ENCODE measurements around the gene POLL. TPM values are rescaled to one million over a fixed set of nuclear protein-coding genes. Genes with fewer than 3 reads are reported as not detected.
A peak's percentile ranks its signal among the peaks of the same experiment; 100 is the strongest.

POLL gene
- total and polyA plus RNA-seq, 2 experiments from 2014 or later, result 17.3 to 24.3 TPM

DNA sequence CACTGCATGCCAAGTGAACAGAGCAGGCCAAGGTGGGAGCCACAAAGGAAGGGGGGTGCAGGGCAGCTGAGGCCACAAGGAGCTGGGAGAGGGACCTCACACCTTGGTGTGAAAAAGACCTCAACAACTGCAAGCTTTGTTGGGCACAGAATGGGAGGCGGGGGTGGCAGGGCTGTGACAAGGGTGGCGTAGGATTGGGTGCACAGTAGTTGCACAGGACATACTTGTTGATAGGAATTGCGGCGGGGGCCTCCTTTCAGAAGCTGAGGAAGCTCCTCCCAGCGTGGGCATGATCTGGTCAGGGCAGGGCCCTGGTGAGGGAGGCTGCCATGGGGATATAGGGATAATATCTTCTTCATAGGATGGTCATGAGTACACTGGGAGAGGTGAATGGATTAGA, 25.8 kb downstream of the POLL start (continued):
- TF ChIP-seq, protein P1, sequence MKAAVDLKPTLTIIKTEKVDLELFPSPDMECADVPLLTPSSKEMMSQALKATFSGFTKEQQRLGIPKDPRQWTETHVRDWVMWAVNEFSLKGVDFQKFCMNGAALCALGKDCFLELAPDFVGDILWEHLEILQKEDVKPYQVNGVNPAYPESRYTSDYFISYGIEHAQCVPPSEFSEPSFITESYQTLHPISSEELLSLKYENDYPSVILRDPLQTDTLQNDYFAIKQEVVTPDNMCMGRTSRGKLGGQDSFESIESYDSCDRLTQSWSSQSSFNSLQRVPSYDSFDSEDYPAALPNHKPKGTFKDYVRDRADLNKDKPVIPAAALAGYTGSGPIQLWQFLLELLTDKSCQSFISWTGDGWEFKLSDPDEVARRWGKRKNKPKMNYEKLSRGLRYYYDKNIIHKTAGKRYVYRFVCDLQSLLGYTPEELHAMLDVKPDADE (IDR thresholded peaks at IDR 0.05), result no peak
- TF ChIP-seq, protein P2, sequence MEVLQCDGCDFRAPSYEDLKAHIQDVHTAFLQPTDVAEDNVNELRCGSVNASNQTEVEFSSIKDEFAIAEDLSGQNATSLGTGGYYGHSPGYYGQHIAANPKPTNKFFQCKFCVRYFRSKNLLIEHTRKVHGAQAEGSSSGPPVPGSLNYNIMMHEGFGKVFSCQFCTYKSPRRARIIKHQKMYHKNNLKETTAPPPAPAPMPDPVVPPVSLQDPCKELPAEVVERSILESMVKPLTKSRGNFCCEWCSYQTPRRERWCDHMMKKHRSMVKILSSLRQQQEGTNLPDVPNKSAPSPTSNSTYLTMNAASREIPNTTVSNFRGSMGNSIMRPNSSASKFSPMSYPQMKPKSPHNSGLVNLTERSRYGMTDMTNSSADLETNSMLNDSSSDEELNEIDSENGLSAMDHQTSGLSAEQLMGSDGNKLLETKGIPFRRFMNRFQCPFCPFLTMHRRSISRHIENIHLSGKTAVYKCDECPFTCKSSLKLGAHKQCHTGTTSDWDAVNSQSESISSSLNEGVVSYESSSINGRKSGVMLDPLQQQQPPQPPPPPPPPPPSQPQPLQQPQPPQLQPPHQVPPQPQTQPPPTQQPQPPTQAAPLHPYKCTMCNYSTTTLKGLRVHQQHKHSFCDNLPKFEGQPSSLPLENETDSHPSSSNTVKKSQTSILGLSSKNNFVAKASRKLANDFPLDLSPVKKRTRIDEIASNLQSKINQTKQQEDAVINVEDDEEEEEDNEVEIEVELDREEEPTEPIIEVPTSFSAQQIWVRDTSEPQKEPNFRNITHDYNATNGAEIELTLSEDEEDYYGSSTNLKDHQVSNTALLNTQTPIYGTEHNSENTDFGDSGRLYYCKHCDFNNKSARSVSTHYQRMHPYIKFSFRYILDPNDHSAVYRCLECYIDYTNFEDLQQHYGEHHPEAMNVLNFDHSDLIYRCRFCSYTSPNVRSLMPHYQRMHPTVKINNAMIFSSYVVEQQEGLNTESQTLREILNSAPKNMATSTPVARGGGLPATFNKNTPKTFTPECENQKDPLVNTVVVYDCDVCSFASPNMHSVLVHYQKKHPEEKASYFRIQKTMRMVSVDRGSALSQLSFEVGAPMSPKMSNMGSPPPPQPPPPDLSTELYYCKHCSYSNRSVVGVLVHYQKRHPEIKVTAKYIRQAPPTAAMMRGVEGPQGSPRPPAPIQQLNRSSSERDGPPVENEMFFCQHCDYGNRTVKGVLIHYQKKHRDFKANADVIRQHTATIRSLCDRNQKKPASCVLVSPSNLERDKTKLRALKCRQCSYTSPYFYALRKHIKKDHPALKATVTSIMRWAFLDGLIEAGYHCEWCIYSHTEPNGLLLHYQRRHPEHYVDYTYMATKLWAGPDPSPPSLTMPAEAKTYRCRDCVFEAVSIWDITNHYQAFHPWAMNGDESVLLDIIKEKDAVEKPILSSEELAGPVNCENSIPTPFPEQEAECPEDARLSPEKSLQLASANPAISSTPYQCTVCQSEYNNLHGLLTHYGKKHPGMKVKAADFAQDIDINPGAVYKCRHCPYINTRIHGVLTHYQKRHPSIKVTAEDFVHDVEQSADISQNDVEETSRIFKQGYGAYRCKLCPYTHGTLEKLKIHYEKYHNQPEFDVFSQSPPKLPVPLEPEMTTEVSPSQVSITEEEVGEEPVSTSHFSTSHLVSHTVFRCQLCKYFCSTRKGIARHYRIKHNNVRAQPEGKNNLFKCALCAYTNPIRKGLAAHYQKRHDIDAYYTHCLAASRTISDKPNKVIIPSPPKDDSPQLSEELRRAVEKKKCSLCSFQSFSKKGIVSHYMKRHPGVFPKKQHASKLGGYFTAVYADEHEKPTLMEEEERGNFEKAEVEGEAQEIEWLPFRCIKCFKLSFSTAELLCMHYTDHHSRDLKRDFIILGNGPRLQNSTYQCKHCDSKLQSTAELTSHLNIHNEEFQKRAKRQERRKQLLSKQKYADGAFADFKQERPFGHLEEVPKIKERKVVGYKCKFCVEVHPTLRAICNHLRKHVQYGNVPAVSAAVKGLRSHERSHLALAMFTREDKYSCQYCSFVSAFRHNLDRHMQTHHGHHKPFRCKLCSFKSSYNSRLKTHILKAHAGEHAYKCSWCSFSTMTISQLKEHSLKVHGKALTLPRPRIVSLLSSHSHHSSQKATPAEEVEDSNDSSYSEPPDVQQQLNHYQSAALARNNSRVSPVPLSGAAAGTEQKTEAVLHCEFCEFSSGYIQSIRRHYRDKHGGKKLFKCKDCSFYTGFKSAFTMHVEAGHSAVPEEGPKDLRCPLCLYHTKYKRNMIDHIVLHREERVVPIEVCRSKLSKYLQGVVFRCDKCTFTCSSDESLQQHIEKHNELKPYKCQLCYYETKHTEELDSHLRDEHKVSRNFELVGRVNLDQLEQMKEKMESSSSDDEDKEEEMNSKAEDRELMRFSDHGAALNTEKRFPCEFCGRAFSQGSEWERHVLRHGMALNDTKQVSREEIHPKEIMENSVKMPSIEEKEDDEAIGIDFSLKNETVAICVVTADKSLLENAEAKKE (CRISPR knock-in tag; IDR thresholded peaks at IDR 0.05), result no peak

DNA sequence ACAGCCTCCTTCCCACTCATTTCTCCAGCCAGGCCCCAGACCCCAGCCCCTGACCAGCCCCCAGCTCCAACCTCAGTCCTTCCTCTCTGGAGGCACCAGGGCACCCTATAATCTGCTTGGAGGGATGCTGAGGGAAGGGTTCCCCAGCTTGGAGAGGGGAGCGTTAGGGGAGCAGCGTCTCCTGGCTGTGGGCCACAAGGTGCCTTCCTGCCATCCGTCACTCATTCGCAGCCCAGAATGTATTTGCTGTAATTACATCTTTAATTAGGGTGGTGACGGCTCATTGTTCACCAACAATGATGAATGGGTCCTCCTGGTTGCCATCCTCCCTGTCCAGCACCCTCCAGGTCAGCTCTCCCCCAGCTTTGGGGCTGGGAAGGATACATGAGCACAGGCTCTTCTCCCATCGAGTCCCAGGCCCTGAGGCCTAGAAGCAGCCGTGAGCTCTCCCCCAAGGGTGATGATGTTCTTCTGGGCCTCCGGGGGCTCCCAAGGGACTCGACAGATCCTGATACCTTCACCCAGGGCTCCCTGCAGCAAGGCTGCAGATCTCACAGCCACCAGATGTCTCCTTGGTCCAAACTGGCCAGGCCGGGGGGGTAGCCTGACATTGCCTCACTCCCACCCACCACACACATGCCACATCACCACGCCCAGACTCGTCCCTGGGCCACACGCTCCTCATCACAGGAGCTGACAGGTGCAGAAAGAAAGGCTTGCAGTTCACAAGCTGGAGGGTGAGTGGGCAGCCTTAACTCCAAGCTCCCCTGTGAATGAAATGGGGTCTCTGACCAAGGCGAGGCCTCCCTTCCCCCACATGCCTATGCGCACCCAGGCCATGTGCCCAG, 26.8 kb downstream of the POLL start:
- Histone ChIP-seq H3K36me3 (ENCODE audit: insufficient read depth) (no peaks in the 10 kb centered on the region), H3K27ac (ENCODE audit: low read depth) (no peak overlapping the region), H4K20me1 (replicated peaks; ENCODE audit: insufficient read depth) (no peaks in the 10 kb centered on the region), H3K4me2 (no peak overlapping the region), H3F3A (replicated peaks; ENCODE audit: low read depth) (no peaks in the 10 kb centered on the region), H3K79me2 (replicated peaks; ENCODE audit: insufficient read depth) (no peaks in the 10 kb centered on the region), H2AFZ (no peak overlapping the region), H3K27me3 (ENCODE audit: insufficient read depth) (peaks cover 10% of the 10 kb centered on the region), H3K4me1 (ENCODE audit: insufficient read depth) (no peaks in the 10 kb centered on the region; the same call in 1 of the 2 replicates), H3K9me2 (ENCODE audit: insufficient read depth) (no peaks in the 10 kb centered on the region), H3K4me3 (no peak overlapping the region)
- DNase-seq (ENCODE audit: low spot score) (no peak), ATAC-seq (peak; percentile 14; the same call in 2 of the 3 replicates)
- Mint-ChIP-seq H3K9me3 (no peaks in the 10 kb centered on the region; the same call in 2 of the 3 replicates), H3K27ac (no peak overlapping the region), H3K27me3 (ENCODE audit: insufficient read depth, low read depth, poor library complexity) (peaks cover 23% of the 10 kb centered on the region), H3K4me3 (no peak overlapping the region), H3K36me3 (ENCODE audit: low read depth) (no peaks in the 10 kb centered on the region), H3K4me1 (peaks cover 4% of the 10 kb centered on the region)
- TF ChIP-seq CREB1 (CRISPR knock-in tag; IDR thresholded peaks at IDR 0.05; ENCODE audit: low read depth) (no peak), EZH2 (IDR thresholded peaks at IDR 0.05; ENCODE audit: low read depth, unreplicated experiment) (no peak)
- TF ChIP-seq, protein P2 (CRISPR knock-in tag; IDR thresholded peaks at IDR 0.05), result no peak
- TF ChIP-seq, protein P1 (IDR thresholded peaks at IDR 0.05), result no peak

Data from GM23338 (cell line).